Esophagus squamous epithelium (tissue), 5 donors: Measurements from ENCODE around the gene PDHX. TPM values are rescaled to one million over a fixed set of nuclear protein-coding genes. Genes with fewer than 3 reads are reported as not detected.

Experiments used
- DNase-seq: peaks from one replicate; lab custom pipeline; 2025; lab: John Stamatoyannopoulos, UW
- H3K27ac ChIP-seq, 4 donors: fragments of 200-600 bp; sonication (generic); one replicate each; pipeline ENCODE4 v1.5.1; 2016 to 2019; ENCODE audit warnings: mild to moderate bottlenecking in 1 of 4
- H3K27me3 ChIP-seq, 4 donors: fragments of 200-600 bp; sonication (generic); 1 replicate in 3 of 4; 2 replicates in 1 of 4; pipeline versions ENCODE4 v1.5.1 to v1.6.0; 2017 to 2021; ENCODE audit warnings: antibody characterized with exemption in 1 of 4
- H3K36me3 ChIP-seq, 3 donors: fragments of 200-600 bp; sonication (generic); one replicate each; pipeline ENCODE4 v1.5.1; 2016 to 2019
- H3K4me1 ChIP-seq, 3 donors: fragments of 200-600 bp; sonication (generic); one replicate each; pipeline ENCODE4 v1.5.1; 2017 to 2019
- H3K4me3 ChIP-seq, 4 donors: fragments of 200-600 bp; sonication (generic); 1 replicate in 3 of 4; 2 replicates in 1 of 4; pipeline ENCODE4 v1.5.1; 2016 to 2019; ENCODE audit warnings: mild to moderate bottlenecking in 2 of 4, moderate library complexity in 1 of 4
- H3K9me3 ChIP-seq, 3 donors: fragments of 200-600 bp; sonication (generic); one replicate each; pipeline ENCODE4 v1.5.1; 2016 to 2019
- POLR2A ChIP-seq, 4 donors: fragments of 450-650 bp; IDR thresholded peaks; one replicate each; pipeline ENCODE4 v1.6.1; 2017; ENCODE audit warnings: antibody characterized with exemption in 4 of 4, mild to moderate bottlenecking in 4 of 4, moderate library complexity in 3 of 4
- WGBS, 2 donors: methylation state at CpG; one replicate each; pipeline ENCODE4 v1.1.5; 2018; 5-methylcytosine and 5-hydroxymethylcytosine counted together
- intact Hi-C: fragments of 100-400 bp; cut with DNase I; formaldehyde crosslinking; loops from one replicate; pipeline ENCODE4 v1.15.0; 2022
- total RNA-seq, 4 donors: library from RNA; depleted of rRNA; stranded (reverse); fragments of >200 nt; gene quantifications; one replicate each; pipeline ENCODE4 v1.1.0, GENCODE V29; 2016
- TF ChIP-seq, protein P1 (sequence below), 6 experiments: fragments of 450-650 bp in 4 of 6; fragments of 200-600 bp in 2 of 6; sonication (generic) in 2 of 6; IDR thresholded peaks; one replicate each; pipeline ENCODE4 v1.5.1; 2016 to 2019; ENCODE audit warnings: antibody characterized with exemption in 6 of 6, mild to moderate bottlenecking in 4 of 6, moderate library complexity in 4 of 6
- donor health status: DM: yes; HTN: yes; CAD: no.

The PDHX gene
- total RNA-seq, 4 donors from 2014 or later = 14.1 to 29.9 (median 25.7) TPM

DNA sequence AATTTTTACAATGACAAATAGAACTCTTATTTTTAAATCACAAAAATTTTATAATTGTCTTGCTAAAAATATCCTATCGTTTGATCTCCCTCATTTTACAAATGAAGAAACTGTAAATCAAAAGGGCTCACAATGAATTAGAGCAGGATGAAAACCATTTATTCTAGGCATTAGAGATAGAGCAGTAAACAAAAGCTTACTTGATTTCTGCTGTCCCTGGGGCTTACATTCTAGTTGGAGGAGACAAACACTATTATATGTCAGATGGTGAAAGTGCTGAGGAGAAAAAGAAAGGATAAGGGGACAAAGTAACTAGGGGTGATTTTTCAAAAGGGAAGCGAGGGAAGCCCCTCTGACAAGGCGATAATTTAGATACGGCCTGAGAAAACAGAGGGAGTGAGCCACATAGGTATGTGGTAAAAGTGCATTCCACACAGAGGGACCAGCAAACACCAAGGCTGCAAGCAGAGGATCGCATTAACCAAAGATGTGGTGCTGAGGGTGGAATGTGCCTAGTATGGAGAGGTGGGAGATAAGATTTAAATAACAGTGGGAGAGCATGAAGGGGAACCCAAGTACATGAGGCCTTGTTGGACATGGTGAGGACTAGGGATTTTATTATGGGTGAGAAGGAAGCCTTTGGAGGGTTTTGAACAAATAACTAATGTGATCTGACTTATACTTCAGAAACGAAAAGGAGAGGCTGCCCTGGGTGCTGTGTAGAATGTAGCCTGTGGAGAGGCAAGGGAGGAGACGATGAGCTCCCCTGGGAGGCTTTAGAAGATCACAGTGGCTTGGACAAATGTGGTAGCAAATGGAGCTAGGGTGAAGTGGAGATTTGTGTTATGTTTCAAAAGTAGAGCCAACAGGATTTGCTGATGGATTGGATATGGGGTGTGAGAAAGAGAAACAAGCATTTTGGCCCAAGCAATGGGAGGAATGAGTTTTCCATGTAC is 62.1 kb downstream of the PDHX start:
- DNase-seq = no peak
- 80 to 85% methylated on average over 7 of the region's 7 CpGs for WGBS, 2 donors

GRCh38 chr11:34984514-34984913 is 68.1 kb downstream of the PDHX start:
- intact Hi-C loops = no loop called here
- peaks cover 0 to 55% (median 3%) of the 10 kb centered on the region in 3 donors for H3K36me3 ChIP-seq
- DNase-seq = no peak
- no peaks in the 10 kb centered on the region for H3K4me1 ChIP-seq
- no peaks in the 10 kb centered on the region for H3K27me3 ChIP-seq
- 93 to 98% methylated on average over 2 of the region's 2 CpGs for WGBS, 2 donors
- TF ChIP-seq POLR2A (IDR thresholded peaks at IDR 0.05) = no peak
- TF ChIP-seq, protein P1, sequence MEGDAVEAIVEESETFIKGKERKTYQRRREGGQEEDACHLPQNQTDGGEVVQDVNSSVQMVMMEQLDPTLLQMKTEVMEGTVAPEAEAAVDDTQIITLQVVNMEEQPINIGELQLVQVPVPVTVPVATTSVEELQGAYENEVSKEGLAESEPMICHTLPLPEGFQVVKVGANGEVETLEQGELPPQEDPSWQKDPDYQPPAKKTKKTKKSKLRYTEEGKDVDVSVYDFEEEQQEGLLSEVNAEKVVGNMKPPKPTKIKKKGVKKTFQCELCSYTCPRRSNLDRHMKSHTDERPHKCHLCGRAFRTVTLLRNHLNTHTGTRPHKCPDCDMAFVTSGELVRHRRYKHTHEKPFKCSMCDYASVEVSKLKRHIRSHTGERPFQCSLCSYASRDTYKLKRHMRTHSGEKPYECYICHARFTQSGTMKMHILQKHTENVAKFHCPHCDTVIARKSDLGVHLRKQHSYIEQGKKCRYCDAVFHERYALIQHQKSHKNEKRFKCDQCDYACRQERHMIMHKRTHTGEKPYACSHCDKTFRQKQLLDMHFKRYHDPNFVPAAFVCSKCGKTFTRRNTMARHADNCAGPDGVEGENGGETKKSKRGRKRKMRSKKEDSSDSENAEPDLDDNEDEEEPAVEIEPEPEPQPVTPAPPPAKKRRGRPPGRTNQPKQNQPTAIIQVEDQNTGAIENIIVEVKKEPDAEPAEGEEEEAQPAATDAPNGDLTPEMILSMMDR (IDR thresholded peaks at IDR 0.05) = no peak
- no peak overlapping the region for H3K27ac ChIP-seq
- H3K4me3 ChIP-seq = no peak overlapping the region
- H3K9me3 ChIP-seq = no peaks in the 10 kb centered on the region

More for the DNA sequence above, 62.1 kb downstream of the PDHX start:
- Histone ChIP-seq H3K9me3 (no peaks in the 10 kb centered on the region), H3K36me3 (peaks cover 0 to 50% (median 0%) of the 10 kb centered on the region in 3 donors), H3K4me1 (peaks cover 0 to 16% (median 7%) of the 10 kb centered on the region in 3 donors), H3K27ac (no peak overlapping the region), H3K27me3 (no peaks in the 10 kb centered on the region), H3K4me3 (no peak overlapping the region)
- TF ChIP-seq, protein P1 (IDR thresholded peaks at IDR 0.05) = no peak
- no peak for TF ChIP-seq POLR2A (IDR thresholded peaks at IDR 0.05)
- intact Hi-C loops = no loop called here

GRCh38 chr11:34986883-34987520 is 70.6 kb downstream of the PDHX start:
- intact Hi-C loops = no loop called here
- H3K9me3 ChIP-seq = no peaks in the 10 kb centered on the region
- no peak overlapping the region for H3K27ac ChIP-seq
- WGBS, 2 donors = 90 to 97% methylated on average over 3 of the region's 3 CpGs
- H3K36me3 ChIP-seq = peaks cover 0 to 61% (median 3%) of the 10 kb centered on the region in 3 donors
- no peak for DNase-seq
- H3K4me1 ChIP-seq = no peaks in the 10 kb centered on the region
- H3K27me3 ChIP-seq = no peaks in the 10 kb centered on the region
- no peak for TF ChIP-seq POLR2A (IDR thresholded peaks at IDR 0.05)
- TF ChIP-seq, protein P1 (IDR thresholded peaks at IDR 0.05) = no peak
- H3K4me3 ChIP-seq = no peak overlapping the region

DNA sequence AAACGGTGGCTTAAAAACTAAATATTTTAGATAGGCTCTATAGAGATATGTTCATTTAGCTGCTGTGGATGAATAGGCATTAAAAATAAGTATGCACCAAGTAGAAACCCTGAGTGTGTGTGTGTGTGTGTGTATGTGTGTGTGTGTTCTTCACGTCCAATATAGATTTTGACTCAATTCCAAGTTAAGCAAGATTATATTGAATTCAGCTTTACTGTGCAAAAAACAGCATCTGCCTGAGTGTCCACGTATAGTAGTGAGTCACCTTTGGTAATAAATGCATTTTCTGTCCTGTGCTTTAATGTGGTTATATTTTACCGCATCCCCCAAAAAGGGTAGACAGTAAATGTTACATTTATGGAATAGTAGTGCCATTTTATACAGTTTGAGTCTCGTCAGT is 71.2 kb downstream of the PDHX start:
- H3K9me3 ChIP-seq = no peaks in the 10 kb centered on the region
- DNase-seq = no peak

More for the DNA sequence above, 71.2 kb downstream of the PDHX start:
- intact Hi-C loops = no loop called here
- H3K4me3 ChIP-seq = no peak overlapping the region
- TF ChIP-seq, protein P1 (IDR thresholded peaks at IDR 0.05) = no peak
- no peak for TF ChIP-seq POLR2A (IDR thresholded peaks at IDR 0.05)
- H3K36me3 ChIP-seq = peaks cover 0 to 61% (median 3%) of the 10 kb centered on the region in 3 donors
- no peaks in the 10 kb centered on the region for H3K27me3 ChIP-seq
- no peaks in the 10 kb centered on the region for H3K4me1 ChIP-seq
- H3K27ac ChIP-seq = no peak overlapping the region
- 67 to 79% methylated on average over 5 of the region's 5 CpGs for WGBS, 2 donors
